Adrenal gland (tissue), 5 donors: ENCODE results near the gene FAM118A.

ENCODE experiments used
- CTCF ChIP-seq, 6 experiments: fragments of 450-650 bp in 4 of 6; fragments of 200-600 bp in 2 of 6; sonication (generic) in 1 of 6; IDR thresholded peaks; 1 replicate in 5 of 6; 2 replicates in 1 of 6; pipeline versions ENCODE4 v1.5.1 to v1.8.0; 2016 to 2021; ENCODE audit warnings: antibody characterized with exemption in 6 of 6, mild to moderate bottlenecking in 2 of 6, moderate library complexity in 1 of 6
- POLR2A ChIP-seq, 2 donors: fragments of 450-650 bp; IDR thresholded peaks; one replicate each; pipeline ENCODE4 v1.6.1; 2017; ENCODE audit warnings: antibody characterized with exemption in 2 of 2, mild to moderate bottlenecking in 2 of 2, moderate library complexity in 1 of 2
- donor health status: DM: no; HTN: no; CAD: no.

DNA sequence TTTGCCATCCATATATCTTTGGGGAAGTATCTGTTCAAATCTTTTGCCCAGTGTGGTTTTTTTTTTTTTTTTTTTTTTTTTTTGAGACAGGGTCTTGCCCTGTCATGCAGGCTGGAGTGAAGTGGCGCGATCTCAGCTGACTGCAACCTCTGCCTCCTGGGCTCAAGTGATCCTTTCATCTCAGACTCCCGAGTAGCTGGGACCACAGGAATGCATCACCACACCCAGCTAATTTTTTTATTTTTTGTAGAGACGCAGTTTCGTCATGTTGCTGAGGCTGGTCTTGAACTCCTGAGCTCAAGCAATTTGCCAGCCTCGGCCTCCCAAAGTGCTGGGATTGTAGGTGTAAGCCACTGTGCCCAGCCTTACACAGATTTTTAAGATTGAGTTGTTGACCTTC lies 4.8 kb upstream of the FAM118A start:
- TF ChIP-seq CTCF (IDR thresholded peaks at IDR 0.05), result no peak
- TF ChIP-seq POLR2A (IDR thresholded peaks at IDR 0.05), result no peak
